OCI-LY1 (cell line): Measurements from ENCODE around the gene C1QTNF1.

Experiments used
- EZH2 ChIP-seq: fragments of 200-600 bp; sonication (generic), shearing (Covaris generic); IDR thresholded peaks from 2 replicates; pipeline ENCODE4 v1.8.0; 2017; ENCODE audit warnings: borderline replicate concordance, mixed run types, mild to moderate bottlenecking, antibody characterized with exemption, low read length, moderate library complexity, mixed read lengths
- TF ChIP-seq, protein P1 (sequence below): fragments of 200-600 bp; sonication (generic), shearing (Covaris generic); IDR thresholded peaks from 2 replicates; pipeline ENCODE4 v1.5.1; 2017; ENCODE audit warnings: mild to moderate bottlenecking, antibody characterized with exemption, low read length, moderate library complexity, mixed read lengths

DNA sequence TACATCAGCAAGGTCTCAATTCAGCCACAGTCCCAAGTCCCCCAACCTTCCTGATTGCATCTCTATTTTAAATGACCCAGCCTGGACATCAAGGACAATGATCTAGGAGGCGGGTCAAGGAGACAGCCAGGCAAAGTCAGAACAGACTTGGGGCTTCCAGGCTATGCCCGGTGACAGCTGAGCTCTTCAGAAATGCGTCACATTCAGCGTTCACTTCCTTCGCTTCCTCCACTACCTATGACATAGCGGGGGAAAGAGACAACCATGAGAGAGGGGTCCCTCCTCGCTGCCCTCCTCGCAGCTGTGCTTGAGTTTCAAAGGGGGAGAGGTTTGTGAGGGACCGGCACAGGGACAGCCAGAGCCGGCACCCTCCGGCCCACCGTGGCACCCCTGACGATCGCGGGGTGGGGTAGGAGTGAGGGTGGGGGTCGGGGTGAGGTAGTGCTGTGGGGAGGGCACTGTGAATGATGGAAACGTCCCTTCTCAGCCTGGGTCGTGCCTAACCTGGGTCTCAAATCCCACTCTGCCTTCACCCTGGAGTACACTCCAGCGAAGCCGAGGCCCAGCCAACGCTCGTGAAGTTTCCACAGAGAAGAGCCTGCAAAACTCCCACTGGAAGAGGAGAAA lies 31.9 kb upstream of the C1QTNF1 start:
- TF ChIP-seq, protein P1, sequence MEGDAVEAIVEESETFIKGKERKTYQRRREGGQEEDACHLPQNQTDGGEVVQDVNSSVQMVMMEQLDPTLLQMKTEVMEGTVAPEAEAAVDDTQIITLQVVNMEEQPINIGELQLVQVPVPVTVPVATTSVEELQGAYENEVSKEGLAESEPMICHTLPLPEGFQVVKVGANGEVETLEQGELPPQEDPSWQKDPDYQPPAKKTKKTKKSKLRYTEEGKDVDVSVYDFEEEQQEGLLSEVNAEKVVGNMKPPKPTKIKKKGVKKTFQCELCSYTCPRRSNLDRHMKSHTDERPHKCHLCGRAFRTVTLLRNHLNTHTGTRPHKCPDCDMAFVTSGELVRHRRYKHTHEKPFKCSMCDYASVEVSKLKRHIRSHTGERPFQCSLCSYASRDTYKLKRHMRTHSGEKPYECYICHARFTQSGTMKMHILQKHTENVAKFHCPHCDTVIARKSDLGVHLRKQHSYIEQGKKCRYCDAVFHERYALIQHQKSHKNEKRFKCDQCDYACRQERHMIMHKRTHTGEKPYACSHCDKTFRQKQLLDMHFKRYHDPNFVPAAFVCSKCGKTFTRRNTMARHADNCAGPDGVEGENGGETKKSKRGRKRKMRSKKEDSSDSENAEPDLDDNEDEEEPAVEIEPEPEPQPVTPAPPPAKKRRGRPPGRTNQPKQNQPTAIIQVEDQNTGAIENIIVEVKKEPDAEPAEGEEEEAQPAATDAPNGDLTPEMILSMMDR, result no peak
- TF ChIP-seq EZH2, result no peak
